IMR-90 (cell line): ENCODE measurements around the gene ZMYM1.

Experiments
- BHLHE40 ChIP-seq: fragments of 150-350 bp; IDR thresholded peaks from 2 replicates; pipeline ENCODE4 v1.6.1; 2016; ENCODE audit warnings: mild to moderate bottlenecking, low read depth, low read length
- CEBPB ChIP-seq: IDR thresholded peaks from 2 replicates; pipeline ENCODE4 v1.6.1; 2012; ENCODE audit warnings: low read depth, low read length, improper control_type of control experiment
- FOS ChIP-seq: fragments of 150-350 bp; IDR thresholded peaks from 2 replicates; pipeline ENCODE4 v1.6.1; 2016; ENCODE audit warnings: low read depth, low read length
- MAFK ChIP-seq: IDR thresholded peaks from 2 replicates; pipeline ENCODE4 v1.6.1; 2012; ENCODE audit warnings: low read depth, low read length, improper control_type of control experiment
- MAZ ChIP-seq: IDR thresholded peaks from 2 replicates; pipeline ENCODE4 v1.6.1; 2012; ENCODE audit warnings: low read depth, mild to moderate bottlenecking, low read length, improper control_type of control experiment, moderate library complexity, borderline replicate concordance
- MXI1 ChIP-seq: IDR thresholded peaks from 2 replicates; pipeline ENCODE4 v1.6.1; 2012; ENCODE audit warnings: low read depth, mild to moderate bottlenecking, low read length, moderate library complexity, borderline replicate concordance
- POLR2A ChIP-seq: IDR thresholded peaks from 2 replicates; pipeline ENCODE4 v1.6.1; 2012; ENCODE audit warnings: mild to moderate bottlenecking, low read depth, low read length
- RAD21 ChIP-seq: IDR thresholded peaks from 2 replicates; pipeline ENCODE4 v1.6.1; 2012; ENCODE audit warnings: low read length, improper control_type of control experiment
- RCOR1 ChIP-seq: IDR thresholded peaks from 2 replicates; pipeline ENCODE4 v1.6.1; 2012; ENCODE audit warnings: mild to moderate bottlenecking, low read length, improper control_type of control experiment; ENCODE audit not compliant: insufficient replicate concordance
- RFX5 ChIP-seq: IDR thresholded peaks from 2 replicates; pipeline ENCODE4 v1.8.0; 2012; ENCODE audit warnings: low read depth, mild to moderate bottlenecking, low read length, moderate library complexity
- SMC3 ChIP-seq: fragments of 150-350 bp; IDR thresholded peaks from 2 replicates; pipeline ENCODE4 v1.6.1; 2016; ENCODE audit warnings: low read depth, mild to moderate bottlenecking, antibody characterized with exemption, low read length, moderate library complexity
- USF2 ChIP-seq: fragments of 150-350 bp; IDR thresholded peaks from 2 replicates; pipeline ENCODE4 v1.6.1; 2017; ENCODE audit warnings: mild to moderate bottlenecking, antibody characterized with exemption, low read length, low read depth
- TF ChIP-seq, protein P1 (sequence below): conservative IDR thresholded peaks from 2 replicates; pipeline ENCODE4 v1.5.1; 2012; ENCODE audit warnings: mild to moderate bottlenecking, low read depth, low read length, improper control_type of control experiment
- TF ChIP-seq, protein P2 (sequence below): fragments of 150-350 bp; IDR thresholded peaks from 2 replicates; pipeline ENCODE4 v1.6.1; 2016; ENCODE audit warnings: low read depth, mild to moderate bottlenecking, low read length, moderate library complexity, borderline replicate concordance

- TF ChIP-seq, protein P1, sequence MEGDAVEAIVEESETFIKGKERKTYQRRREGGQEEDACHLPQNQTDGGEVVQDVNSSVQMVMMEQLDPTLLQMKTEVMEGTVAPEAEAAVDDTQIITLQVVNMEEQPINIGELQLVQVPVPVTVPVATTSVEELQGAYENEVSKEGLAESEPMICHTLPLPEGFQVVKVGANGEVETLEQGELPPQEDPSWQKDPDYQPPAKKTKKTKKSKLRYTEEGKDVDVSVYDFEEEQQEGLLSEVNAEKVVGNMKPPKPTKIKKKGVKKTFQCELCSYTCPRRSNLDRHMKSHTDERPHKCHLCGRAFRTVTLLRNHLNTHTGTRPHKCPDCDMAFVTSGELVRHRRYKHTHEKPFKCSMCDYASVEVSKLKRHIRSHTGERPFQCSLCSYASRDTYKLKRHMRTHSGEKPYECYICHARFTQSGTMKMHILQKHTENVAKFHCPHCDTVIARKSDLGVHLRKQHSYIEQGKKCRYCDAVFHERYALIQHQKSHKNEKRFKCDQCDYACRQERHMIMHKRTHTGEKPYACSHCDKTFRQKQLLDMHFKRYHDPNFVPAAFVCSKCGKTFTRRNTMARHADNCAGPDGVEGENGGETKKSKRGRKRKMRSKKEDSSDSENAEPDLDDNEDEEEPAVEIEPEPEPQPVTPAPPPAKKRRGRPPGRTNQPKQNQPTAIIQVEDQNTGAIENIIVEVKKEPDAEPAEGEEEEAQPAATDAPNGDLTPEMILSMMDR = no peak
- TF ChIP-seq POLR2A (no peak), RCOR1 (no peak), USF2 (no peak), SMC3 (no peak), MAFK (0 out of 2 replicates have a peak, but pooled peaks have one; percentile 12), CEBPB (peak; percentile 85), FOS (no peak), BHLHE40 (no peak), MXI1 (no peak), RFX5 (no peak), RAD21 (no peak; the same call in 1 of the 2 replicates), MAZ (no peak)
- TF ChIP-seq, protein P2, sequence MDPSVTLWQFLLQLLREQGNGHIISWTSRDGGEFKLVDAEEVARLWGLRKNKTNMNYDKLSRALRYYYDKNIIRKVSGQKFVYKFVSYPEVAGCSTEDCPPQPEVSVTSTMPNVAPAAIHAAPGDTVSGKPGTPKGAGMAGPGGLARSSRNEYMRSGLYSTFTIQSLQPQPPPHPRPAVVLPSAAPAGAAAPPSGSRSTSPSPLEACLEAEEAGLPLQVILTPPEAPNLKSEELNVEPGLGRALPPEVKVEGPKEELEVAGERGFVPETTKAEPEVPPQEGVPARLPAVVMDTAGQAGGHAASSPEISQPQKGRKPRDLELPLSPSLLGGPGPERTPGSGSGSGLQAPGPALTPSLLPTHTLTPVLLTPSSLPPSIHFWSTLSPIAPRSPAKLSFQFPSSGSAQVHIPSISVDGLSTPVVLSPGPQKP = no peak
Measured at GRCh38 chr1:35047188-35047858, 31.9 kb upstream of the ZMYM1 start.
